Stimulated activated CD8-positive, alpha-beta memory T cell treated with anti-CD3 and anti-CD28 coated beads, Interleukin-4, amount 100 ng/mL, for 48 hours (primary cell): ENCODE data around the gene WWC2.

Experiments
- DNase-seq: peaks from one replicate; pipeline ENCODE4 v3.0.0-alpha.2; 2020

WWC2 gene

DNA sequence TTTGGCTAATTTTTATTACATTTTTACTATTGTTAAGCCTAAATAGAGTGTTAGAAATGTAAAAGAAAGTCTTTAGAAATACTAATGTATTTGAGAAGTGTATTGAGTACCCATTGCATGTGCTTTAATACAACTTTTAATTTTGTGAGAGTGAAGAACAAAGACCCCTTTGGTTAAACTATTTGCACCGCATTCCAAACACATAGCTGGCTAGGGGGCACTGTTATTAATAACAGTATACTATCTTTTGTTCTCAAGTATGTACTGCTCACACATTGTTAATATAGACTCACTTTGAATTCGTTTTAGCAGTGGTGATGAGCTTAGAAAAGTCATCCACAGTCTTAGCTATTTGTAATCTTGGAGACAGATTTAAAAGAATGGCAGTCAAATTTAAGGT is 114.9 kb downstream of the WWC2 start:
- no peak for DNase-seq

DNA sequence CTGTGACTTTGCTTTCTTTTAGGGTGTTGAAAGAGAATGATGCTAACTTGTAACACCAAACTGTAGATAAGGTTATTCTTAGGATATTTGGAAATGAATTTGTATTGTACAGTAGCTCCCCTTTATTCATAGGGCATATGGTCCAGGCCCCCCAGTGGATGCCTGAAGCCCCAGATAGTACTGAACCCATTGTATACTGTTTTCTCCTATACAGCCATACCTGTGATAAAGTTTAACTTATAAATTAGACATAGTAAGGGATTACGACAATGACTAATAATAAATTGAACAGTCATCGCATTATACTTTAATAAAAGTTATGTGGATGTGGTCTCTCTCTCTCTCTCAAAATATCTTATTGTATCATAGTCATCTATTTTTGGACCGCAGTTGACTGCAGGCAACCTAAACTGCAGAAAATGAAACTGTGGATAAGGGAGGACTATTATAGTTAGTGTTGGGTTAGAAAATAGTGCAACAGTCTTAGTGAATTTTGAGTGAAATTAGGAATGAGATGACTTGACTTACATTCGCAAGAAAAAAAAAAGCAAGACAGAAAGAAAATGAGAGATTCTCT is 115.9 kb downstream of the WWC2 start:
- no peak for DNase-seq

DNA sequence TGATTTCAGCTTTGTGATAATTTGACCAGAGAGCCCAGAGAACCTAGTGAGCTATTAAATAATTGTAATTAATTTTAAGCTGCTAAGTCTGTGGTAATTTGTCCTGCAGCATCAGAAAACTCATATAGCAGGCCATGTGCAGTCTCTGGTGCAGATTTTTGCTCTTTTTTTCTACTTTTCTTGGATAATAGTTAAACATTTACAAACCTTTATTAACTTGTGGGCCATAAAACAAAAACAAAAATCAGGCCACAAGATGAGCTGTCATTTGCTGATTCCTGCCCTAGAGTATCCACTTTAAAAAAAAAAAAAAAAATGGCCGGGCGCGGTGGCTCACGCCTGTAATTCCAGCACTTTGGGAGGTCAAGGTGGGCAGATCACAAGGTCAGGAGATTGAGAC is 121.2 kb downstream of the WWC2 start:
- DNase-seq, result no peak

DNA sequence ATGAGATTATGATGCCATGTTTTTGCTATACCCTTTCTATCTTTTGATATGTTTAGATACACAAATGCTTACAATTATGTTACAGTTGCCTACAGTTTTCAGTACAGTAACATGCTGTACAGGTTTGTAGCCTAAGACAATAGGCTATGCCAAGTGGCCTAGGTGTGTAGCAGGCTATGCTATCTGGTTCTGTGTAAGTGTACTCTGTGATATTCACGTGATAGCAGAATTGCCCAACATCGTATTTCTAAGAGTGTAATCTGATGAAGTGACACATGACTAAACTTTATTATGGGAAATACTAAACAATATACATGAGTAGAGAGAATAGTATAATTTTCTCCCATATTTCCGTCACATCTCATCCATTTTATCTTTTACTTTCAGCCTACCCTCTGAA is 124.0 kb downstream of the WWC2 start:
- DNase-seq, result no peak

DNA sequence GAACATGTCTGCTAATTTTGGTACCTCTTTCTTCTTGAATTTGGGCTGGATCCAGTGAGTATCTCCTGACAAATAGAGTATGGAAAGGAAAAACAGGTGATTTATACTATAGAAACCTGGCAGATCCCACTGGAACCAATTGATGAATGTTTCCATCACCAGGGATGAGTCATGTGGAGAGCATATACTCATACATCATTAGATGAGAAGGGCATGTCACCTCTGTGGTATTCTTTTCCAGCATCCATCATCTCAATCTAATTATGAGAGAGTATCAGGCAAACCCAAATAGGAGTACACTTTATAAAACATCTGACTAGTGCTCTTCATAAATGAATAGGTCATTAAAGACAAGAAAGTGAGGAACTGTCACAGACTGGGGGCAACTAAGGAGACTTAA is 130.3 kb downstream of the WWC2 start:
- DNase-seq, result no peak

DNA sequence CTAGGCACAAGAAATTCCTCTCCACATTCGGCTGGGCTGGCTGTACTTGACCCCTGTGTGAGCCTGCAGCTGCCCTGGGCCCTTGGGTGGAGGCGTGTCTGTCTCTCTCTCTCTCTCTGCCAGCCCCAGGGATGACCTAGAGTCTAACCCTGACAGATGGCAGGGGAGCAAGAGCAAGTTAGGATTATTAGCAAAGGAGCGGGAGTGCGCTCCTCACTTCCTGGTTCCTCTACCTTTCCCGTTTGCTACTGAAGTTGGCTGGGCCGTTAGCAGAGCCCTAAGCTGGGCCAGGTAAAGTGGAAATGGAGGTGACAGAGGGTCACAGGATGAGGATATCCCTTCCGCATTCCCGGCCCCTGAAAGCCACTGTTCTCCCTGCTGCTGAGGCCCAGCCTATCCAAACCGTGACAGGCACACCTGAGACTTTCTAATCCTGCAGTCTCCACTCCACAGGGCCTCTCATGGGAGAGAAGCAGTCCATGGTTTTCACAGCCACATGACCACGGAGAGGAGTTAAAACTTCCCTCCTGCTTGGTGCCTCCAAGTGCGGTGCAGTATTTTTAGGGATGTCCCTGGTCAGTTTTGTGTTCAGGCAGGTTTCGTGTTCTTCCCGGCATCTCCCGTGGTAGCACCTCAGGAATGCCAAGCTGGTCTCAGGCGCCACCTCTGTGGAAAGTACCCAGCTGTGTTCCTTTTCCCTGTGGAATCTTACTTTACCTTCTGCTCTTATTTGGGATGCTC is 141.7 kb downstream of the WWC2 start:
- DNase-seq, result no peak

DNA sequence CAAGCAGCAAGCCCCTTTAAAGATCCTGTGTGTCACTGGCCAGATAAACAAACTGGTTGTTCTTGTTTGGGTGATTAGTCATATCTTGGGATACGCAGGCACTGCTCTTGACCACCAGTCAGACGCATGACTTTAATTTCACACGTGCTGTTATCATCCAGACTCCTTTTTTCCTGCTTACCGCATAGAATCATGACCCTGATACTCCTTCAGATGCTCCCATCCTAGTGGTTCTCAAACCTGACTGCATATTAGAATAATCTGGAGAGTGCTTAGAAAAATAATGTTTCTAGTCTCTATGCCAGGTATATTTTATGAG is 142.2 kb downstream of the WWC2 start:
- no peak for DNase-seq

DNA sequence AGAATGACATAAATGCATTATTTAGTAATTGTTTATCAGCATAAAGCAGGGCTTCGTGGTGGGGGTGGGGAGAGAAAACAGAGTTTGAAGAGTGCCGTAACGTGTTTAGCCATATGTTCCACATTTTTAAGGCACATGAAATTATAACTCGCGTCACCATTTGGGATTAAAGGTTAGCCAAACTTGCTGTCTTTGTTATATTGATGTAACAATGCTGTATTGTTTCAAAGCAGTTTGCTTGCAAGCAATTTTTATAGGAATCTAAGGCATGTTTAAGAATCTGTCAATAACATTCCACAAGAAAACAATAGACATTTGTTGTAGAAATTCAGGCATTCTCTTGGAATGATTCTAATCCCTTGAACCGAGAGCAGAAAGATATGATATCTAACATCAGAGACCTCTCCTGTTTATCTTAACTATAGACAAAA is 142.7 kb downstream of the WWC2 start:
- DNase-seq, result no peak

DNA sequence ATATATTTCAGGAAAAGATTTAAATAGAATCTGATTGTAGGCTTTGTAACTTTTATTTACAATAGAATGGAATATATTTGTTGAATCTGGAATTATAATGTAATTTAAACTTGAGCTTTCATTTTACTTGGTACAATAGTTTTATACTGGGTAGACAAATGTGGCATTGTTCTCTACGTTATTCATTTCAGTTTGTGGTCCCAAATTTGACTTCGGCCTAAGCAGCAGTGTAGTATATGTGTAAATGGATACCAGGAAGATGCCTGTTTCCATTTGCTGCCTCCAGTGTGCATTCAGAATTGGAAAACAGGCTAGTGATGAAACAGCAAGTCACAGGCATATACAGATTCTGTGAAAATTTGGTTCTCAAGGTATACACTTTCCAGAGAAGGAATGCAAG is 143.2 kb downstream of the WWC2 start:
- DNase-seq, result no peak

DNA sequence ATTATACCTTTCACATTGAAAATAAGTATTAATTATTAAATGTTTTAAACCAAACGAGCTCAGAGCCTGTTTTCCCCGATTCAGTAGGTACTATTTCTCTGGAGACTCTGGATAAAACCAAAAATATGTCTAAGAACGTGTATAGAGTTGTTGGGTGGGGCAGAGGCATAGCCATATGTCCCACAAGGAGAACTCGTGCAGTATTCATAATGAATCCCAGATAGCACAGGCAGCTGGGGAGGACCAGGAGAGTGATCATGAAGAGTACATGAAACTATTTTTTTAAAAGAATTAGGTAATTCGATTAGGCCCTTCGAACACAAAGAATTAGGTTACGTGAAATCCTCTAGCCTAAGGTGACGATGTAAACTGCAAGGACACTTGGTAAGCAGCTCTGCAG is 145.0 kb downstream of the WWC2 start:
- DNase-seq, result no peak

DNA sequence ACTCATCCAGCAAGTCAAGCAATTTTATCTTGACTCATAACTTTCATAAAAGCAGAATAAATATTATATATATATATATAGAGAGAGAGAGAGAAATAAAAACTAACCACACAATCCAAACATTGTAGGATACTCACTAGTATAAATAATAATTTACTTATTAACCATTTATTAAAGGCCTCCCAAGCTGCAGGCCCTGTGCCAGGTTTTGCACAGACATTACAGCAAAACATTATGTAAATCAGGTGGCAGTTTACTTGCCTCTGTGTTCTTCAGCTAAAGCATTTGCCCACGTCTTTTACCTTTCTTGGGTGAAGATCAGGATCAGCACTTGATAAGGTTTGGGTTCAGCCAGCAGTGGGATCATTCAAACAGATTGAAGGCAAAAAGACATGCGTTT is 145.4 kb downstream of the WWC2 start:
- no peak for DNase-seq

DNA sequence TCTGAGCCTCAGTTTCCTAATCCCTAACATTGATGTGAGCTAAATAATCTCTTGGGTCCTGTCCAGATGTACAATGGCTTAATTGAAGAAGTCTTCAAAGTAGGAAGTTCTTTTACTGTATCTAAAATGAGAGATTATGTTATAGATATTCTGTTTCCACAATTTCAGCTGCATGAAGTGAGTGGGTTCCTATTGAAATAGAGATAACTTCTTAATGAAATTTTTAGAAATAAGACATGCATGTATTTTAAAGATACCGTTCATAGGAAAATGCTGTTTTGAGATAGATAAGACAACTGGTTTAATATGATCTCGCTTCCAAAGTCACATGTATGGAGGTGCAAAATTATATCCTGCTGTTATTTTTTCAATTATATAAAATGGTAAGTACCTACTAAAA is 149.1 kb downstream of the WWC2 start:
- DNase-seq, result no peak

DNA sequence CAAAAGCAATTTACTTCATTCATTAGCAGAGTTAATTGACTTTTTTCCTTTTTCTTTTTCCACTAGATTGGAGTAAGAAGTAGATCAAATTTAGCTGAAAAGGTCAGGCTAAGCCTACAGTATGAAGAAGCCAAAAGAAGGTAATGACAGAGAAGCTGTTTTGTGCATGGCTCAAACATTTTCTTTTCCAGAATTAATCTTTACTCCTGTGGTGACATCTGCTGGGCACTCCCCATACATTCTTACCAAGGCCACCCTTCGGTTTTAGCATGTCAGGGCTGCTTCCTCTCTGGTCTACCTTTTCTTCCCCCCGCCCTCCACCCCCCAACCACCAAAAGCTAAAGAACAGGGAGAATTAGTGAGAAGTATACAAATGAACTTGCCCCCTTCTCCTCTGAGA is 150.8 kb downstream of the WWC2 start:
- DNase-seq, result no peak

DNA sequence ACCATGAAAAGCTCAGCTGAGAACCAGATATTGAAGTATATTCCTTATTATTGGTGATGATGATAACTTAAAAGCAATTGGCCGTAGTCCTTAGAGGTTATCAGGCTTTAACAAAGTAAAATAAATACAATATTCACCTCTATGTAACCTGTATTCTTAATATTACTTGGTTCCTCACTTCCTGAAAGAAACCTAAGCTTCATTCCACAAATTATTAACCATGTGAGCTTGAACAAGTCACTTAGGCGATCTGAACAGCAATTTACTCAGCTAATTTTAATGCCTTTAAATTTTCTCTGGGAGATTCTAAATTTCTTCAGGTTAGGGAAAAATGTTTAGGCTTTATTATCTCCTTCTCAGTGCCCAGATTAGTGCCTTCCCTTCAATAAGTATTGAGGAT is 151.8 kb downstream of the WWC2 start:
- no peak for DNase-seq

DNA sequence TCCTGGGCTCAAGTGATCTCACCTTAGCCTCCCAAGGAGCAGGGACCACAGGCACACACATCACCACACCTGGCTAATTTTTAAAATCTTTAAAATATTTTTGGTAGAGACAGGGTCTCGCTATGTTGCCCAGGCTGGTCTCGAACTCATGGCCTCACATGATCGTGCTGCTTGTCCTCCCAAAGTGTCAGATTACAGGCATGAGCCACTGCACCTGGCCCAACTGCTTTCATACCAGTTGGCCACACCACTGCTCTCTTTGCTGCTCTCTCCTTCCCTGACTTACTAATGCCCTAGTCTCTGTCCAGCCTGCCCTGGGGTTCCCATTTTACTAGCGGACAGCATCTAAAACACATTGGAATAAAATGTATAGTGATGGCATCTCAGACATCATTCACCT is 153.9 kb downstream of the WWC2 start:
- no peak for DNase-seq

DNA sequence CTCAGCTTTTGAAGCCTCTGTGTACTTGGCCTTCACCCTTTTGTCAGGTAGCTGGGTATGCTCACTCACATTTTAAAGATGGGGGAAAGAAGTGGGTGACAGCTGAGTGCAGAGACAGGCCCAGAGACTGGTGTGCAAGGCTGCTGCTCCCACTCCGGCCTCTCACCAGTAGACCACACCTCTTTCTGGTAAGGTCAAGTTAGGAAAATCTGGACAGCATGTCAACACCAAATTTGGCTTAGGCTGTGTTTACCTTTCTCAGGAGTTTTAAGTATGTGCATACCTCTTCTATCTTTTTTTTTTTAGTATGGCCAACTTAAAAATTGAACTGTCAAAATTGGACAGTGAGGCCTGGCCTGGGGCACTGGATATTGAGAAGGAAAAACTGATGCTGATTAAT is 154.4 kb downstream of the WWC2 start:
- no peak for DNase-seq

DNA sequence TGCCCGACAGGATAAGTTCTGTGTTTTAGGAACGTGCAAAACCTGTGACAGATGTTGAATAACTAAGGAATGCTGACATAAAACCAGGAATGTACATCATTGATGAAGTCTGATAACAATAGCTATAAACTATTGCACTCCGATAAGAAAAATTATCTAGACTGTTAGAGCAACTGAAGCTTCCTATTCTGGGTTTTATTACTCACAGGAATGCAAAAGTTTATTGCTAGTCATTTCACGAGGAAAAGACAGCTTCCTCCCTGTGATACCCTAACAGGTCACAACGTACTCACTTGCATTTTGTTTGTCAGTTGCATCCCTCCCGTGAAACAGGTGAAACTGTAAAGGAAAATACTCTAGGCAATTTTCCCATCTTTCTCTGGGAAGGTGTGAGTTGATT is 155.1 kb downstream of the WWC2 start:
- no peak for DNase-seq

DNA sequence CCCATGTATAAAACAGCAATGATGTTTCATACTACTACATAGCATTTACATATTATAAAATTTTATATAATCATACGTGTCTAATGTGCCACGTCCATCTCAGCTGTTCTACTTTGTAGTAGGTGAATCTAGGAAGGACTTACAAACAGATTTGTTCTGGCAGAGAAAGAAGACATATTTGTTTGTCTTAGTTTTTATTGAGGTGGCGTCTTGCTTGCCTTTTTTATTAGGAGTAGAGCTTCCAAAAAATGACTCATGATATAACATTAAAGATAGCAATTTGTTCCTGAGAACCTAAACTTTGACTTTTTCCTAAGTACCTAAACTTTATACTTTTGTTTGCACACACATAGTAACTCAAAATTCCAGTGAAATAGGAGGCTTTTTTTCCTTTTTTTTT is 156.4 kb downstream of the WWC2 start:
- DNase-seq, result no peak

DNA sequence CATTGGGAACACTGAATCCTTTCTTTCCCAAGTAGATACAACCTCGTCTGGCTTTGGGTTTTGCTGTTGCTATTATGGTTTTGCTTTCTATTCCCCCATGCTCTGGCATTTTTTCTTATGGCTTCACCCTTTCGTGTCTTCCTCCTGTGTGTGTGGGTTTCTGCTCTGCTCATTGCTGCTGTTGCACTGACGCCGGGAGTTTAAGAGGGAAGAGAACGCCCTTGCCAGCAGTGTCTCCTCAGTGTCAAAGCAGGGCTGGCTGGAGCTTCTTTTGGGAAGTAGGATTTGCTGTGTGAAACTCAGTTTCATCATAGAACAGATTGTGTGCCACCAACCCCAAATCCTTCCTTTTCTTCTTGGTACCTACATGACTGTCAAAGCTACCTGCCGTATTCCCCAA is 157.3 kb downstream of the WWC2 start:
- no peak for DNase-seq

DNA sequence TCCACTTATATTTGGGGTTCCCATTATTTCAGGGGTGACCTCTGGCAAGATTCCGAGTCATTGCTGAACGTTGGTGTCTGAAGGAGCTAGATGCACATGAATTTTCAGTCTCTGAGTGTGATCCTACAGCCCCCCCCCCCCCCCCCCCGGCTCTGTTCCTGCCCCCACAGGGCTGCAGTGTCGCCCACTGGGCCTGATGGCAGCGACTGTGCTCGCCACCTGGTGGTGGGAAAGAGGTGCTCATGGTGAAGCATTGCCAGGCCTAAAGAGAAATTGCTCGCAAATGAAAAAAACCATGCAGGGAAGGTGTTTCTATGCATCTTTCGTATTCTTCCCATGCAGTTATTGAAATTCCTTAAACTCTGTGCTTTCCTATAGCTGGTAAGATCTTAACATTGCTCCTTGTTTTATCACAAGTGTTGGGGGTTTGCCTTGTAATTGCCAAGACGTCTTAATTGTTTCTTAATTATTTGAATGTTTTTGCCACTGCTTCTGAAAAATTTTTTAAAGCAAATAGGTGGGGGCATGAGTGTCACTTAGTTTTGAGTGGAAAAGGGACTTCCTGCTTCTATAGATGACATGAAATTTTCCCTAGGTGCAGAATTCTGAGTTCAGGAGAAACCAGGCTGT is 157.8 kb downstream of the WWC2 start:
- DNase-seq, result peak; percentile 63

DNA sequence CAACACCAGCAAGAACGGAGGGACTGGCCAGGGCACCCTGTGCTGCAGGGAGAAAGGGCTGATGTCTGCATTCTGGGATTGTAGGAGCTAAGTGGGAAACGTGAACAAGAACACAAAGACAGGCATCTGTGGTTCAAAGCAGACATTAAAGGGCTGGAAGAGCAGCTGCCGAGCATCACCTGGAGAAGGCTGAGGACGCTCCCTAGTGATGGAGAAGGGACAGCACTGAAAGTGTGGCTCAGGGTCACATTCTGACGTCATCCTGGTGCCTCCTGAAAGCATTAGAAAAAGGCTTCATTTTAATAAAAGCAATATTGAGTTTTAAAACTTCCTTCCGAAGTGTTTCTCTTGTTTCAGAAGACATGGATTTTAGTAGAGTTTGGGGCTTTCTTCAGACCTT is 158.8 kb downstream of the WWC2 start:
- no peak for DNase-seq

DNA sequence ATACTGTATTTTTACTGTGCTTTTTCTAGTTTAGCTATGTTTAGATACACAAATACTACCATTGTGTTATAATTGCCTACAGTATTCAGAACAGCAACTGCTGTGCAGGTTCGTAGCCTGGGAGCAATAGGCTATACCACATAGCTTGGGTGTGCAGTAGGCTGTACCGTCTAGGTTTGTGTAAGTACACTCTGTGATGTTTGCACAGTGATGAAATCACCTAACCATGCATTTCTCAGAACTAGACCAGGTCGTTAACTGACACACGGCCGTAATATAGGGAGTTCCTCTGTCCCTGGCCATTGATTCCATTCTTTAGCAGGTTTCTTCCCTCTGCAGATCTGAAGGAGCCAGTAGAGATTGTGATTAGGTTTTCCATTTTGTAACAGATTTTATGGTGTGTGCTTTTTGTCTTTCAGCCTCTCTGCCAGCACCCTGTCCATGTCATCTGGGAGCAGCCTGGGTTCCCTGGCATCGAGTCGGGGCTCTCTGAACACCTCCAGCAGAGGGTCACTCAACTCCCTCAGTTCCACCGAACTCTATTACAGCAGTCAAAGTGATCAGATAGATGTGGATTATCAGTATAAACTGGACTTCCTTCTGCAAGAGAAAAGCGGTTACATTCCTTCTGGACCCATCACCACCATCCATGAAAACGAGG is 161.6 kb downstream of the WWC2 start:
- no peak for DNase-seq

DNA sequence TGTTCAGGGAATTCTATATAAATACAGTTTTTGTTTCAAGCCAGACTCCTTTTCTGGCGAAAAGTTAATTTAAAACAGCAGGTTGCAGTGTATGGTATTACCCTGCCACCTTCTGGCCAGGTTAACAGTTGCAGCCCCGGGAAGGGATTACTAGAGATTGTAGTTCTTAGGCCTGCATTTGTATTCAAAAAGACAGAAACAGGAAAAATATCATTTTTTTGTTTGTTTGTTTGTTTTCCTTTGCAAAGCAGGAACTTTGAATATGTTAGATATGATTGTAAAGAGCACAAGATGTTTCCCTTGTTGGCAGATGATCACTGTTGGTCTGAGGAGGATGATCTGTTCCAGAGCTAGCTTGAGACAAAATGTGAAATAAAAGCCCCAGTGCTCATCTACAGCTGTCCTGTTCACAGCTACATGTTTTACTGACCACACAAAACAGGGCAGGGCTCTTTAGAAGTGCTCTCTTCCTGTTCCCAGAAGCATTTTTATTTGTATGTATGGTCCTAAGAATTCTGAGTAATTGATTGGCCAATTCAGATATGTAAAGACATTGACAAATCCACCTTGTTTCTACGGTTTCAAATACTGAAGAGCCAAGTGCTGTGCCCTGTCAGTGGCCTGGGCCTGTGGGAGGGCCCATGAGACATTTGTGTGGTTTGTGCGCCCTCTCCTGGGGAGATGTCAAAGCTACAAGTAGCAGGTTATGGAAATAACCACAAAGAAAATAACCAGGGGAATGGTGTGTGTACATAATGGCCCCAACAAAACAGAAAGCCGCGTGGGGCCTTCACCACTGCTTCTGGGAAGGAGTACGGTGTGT is 163.1 kb downstream of the WWC2 start:
- DNase-seq, result peak; percentile 86

DNA sequence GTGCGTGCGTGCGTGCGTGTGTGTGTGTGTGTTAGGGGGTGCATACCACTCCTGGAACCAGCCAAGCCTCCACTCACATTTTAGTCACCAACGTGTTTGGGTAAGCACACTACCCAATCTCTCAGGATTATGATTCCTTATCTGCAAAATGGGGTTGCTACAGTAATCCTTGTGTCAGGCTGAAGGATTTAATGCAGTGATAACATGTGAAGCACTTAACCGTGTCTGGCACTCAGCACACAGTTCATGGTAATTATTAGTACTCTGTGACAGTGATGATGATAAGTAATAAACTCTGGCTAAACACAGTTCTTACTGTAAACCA is 163.7 kb downstream of the WWC2 start:
- no peak for DNase-seq
